Lung (tissue), 12 donors: Measurements from ENCODE around the gene HOXC5. TPM values are rescaled to one million over a fixed set of nuclear protein-coding genes. Genes with fewer than 3 reads are reported as not detected.

Experiments
- ATAC-seq: fragments of 200-7000 bp; cut with Tn5 transposase; one replicate; pipeline ENCODE4 v1.9.1; 2020; ENCODE audit warnings: moderate number of reproducible peaks; ENCODE audit not compliant: insufficient read depth, low FRiP score
- DNase-seq, 3 donors: peaks; one replicate each; pipeline ENCODE4 v3.0.0-alpha.2; 2013 to 2017
- H3K27ac ChIP-seq, 2 donors: one replicate each; pipeline ENCODE4 v1.5.1; 2013; ENCODE audit warnings: mild to moderate bottlenecking in 2 of 2, moderate library complexity in 2 of 2, control low read depth in 1 of 2, inconsistent platforms in 1 of 2, low read depth in 1 of 2, low read length in 1 of 2
- H3K27me3 ChIP-seq, 3 donors: one replicate each; pipeline ENCODE4 v1.5.1; 2013; ENCODE audit warnings: low read length in 2 of 3; ENCODE audit not compliant: control insufficient read depth in 3 of 3, insufficient read depth in 3 of 3
- H3K36me3 ChIP-seq, 4 donors: one replicate each; pipeline ENCODE4 v1.5.1; 2013; ENCODE audit warnings: low read length in 4 of 4, mild to moderate bottlenecking in 1 of 4, moderate library complexity in 1 of 4; ENCODE audit not compliant: control insufficient read depth in 4 of 4, insufficient read depth in 4 of 4
- H3K4me1 ChIP-seq, 5 donors: one replicate each; pipeline ENCODE4 v1.5.1; 2013; ENCODE audit warnings: low read length in 5 of 5, mild to moderate bottlenecking in 2 of 5, moderate library complexity in 1 of 5; ENCODE audit not compliant: control insufficient read depth in 5 of 5, insufficient read depth in 5 of 5
- H3K4me3 ChIP-seq: one replicate; pipeline ENCODE4 v1.5.1; 2013; ENCODE audit warnings: mild to moderate bottlenecking, control low read depth, moderate library complexity
- H3K9ac ChIP-seq, 2 donors: one replicate each; pipeline ENCODE4 v1.5.1; 2013; ENCODE audit warnings: low read length in 2 of 2, control low read depth in 1 of 2; ENCODE audit not compliant: insufficient read depth in 1 of 2
- H3K9me3 ChIP-seq, 4 donors: one replicate each; pipeline ENCODE4 v1.5.1; 2013; ENCODE audit warnings: low read length in 3 of 4, mild to moderate bottlenecking in 1 of 4, moderate library complexity in 1 of 4; ENCODE audit not compliant: control insufficient read depth in 4 of 4, insufficient read depth in 3 of 4
- CTCF ChIP-seq: IDR thresholded peaks from 2 replicates; pipeline ENCODE4 v1.5.1; 2012; ENCODE audit warnings: mild to moderate bottlenecking; ENCODE audit errors: control extremely low read depth, extremely low read depth
- WGBS, 2 donors: extraction: QIAGEN DNeasy Blood & Tissue Kit; methylation state at CpG; one replicate each; pipeline ENCODE4 v1.1.7; 2013; 5-methylcytosine and 5-hydroxymethylcytosine counted together
- polyA plus RNA-seq, 2 donors: library from polyadenylated mRNA; stranded (reverse); fragments of 200-250 nt; gene quantifications; one replicate each; pipeline ENCODE4 v1.2.1, GENCODE V29; 2013
- total RNA-seq, 2 donors: library from RNA; depleted of rRNA in 1 of 2; stranded (reverse); fragments of >200 nt in 1 of 2; gene quantifications; one replicate each; pipeline ENCODE4 v1.2.1, GENCODE V29; 2014 to 2021
- donor health status: control.
- donor health status: control.
- donor health status: Bipolar disorder and iron deficiency.
- donor health status: healthy.
- donor health status: DM: yes; HTN: yes; CAD: no.

The HOXC5 gene
- total and polyA plus RNA-seq, 4 donors, result 0.08 to 0.26 (median 0.17) TPM

- no peak overlapping the region for H3K4me3 ChIP-seq
- H3K4me1 ChIP-seq, result peaks cover 0 to 20% (median 3%) of the 10 kb centered on the region in 5 donors
- H3K9ac ChIP-seq, result no peak overlapping the region
- H3K9me3 ChIP-seq, result peaks cover 0 to 16% (median 0%) of the 10 kb centered on the region in 4 donors
- ATAC-seq (no peak), DNase-seq (no peak)
- H3K27me3 ChIP-seq, result peaks cover 7 to 97% (median 85%) of the 10 kb centered on the region in 3 donors
- WGBS, 2 donors, result 15 to 20% methylated on average over 10 of the region's 10 CpGs
- no peaks in the 10 kb centered on the region for H3K36me3 ChIP-seq
- TF ChIP-seq CTCF, result no peak
- no peak overlapping the region for H3K27ac ChIP-seq
These were observed 22.5 kb upstream of the HOXC5 start for GRCh38 chr12:54010053-54010971.

- no peaks in the 10 kb centered on the region for H3K36me3 ChIP-seq
- no peak overlapping the region for H3K4me3 ChIP-seq
- TF ChIP-seq CTCF, result no peak
- H3K27ac ChIP-seq, result no peak overlapping the region
- peaks cover 0 to 14% (median 3%) of the 10 kb centered on the region in 5 donors for H3K4me1 ChIP-seq
- WGBS, 2 donors, result 9 to 12% methylated on average over 17 of the region's 17 CpGs
- peaks cover 12 to 98% (median 87%) of the 10 kb centered on the region in 3 donors for H3K27me3 ChIP-seq
- DNase-seq (no peak), ATAC-seq (no peak)
- H3K9ac ChIP-seq, result no peak overlapping the region
- peaks cover 0 to 19% (median 0%) of the 10 kb centered on the region in 4 donors for H3K9me3 ChIP-seq
These were observed 21.7 kb upstream of the HOXC5 start for GRCh38 chr12:54010972-54011664.

GRCh38 chr12:54011665-54012532 is 21.0 kb upstream of the HOXC5 start:
- Histone ChIP-seq H3K9ac (no peak overlapping the region), H3K4me1 (peaks cover 0 to 6% (median 3%) of the 10 kb centered on the region in 5 donors), H3K27ac (no peak overlapping the region), H3K36me3 (no peaks in the 10 kb centered on the region), H3K27me3 (peaks cover 12 to 98% (median 90%) of the 10 kb centered on the region in 3 donors), H3K9me3 (peaks cover 0 to 17% (median 0%) of the 10 kb centered on the region in 4 donors), H3K4me3 (no peak overlapping the region)
- DNase-seq, result no peak
- WGBS, 2 donors, result 25 to 26% methylated on average over 14 of the region's 14 CpGs
- TF ChIP-seq CTCF, result no peak
- ATAC-seq, result no peak
